K562 (cell line): ENCODE data around the gene ADCY6.

Experiments used
- ETV6 ChIP-seq, 3 experiments: fragments of 150-350 bp in 1 of 3; sonication (generic) in 1 of 3; formaldehyde crosslinking in 1 of 3; IDR thresholded peaks; 2 replicates each; pipeline versions ENCODE4 v1.6.1 to v1.8.0; 2014 to 2022; ENCODE audit warnings: borderline replicate concordance in 2 of 3, low read depth in 2 of 3, antibody characterized with exemption in 1 of 3, low read length in 1 of 3, mild to moderate bottlenecking in 1 of 3, missing genetic modification reagents in 1 of 3
- POLR2AphosphoS5 ChIP-seq: IDR thresholded peaks from 2 replicates; pipeline ENCODE4 v1.6.1; 2011; ENCODE audit warnings: mild to moderate bottlenecking, low read depth, low read length, moderate library complexity; ENCODE audit not compliant: control insufficient read depth, insufficient read depth
- ZNF23 ChIP-seq: fragments of 250-450 bp; sonication (Bioruptor Pico); IDR thresholded peaks from 2 replicates; pipeline ENCODE4 v1.4.0; 2020; ENCODE audit warnings: mild to moderate bottlenecking
- ZSCAN32 ChIP-seq: fragments of 450-650 bp; formaldehyde crosslinking; IDR thresholded peaks from 2 replicates; pipeline ENCODE4 v1.4.0; 2020; ENCODE audit warnings: mild to moderate bottlenecking, moderate library complexity
- TF ChIP-seq, protein P1 (sequence below), 3 experiments: IDR thresholded peaks in 2 of 3; conservative IDR thresholded peaks in 1 of 3; 2 replicates each; pipeline ENCODE4 v1.5.1; 2011 to 2012; ENCODE audit warnings: low read length in 3 of 3, mild to moderate bottlenecking in 3 of 3, control low read depth in 2 of 3, improper control_type of control experiment in 1 of 3, inconsistent platforms in 1 of 3, low read depth in 1 of 3, mixed read lengths in 1 of 3, moderate library complexity in 1 of 3; ENCODE audit not compliant: insufficient read depth in 2 of 3

- TF ChIP-seq POLR2AphosphoS5 (peak; percentile 54), ZNF23 (CRISPR knock-in tag) (no peak), ZSCAN32 (no peak), ETV6 (IDR thresholded peaks at IDR 0.05; ENCODE audit: borderline replicate concordance in 1 of 2, low read depth in 2 of 2, low read length in 1 of 2) (no peak), ETV6 (CRISPR knock-in tag; IDR thresholded peaks at IDR 0.05; ENCODE audit: borderline replicate concordance) (no peak)
- TF ChIP-seq, protein P1, sequence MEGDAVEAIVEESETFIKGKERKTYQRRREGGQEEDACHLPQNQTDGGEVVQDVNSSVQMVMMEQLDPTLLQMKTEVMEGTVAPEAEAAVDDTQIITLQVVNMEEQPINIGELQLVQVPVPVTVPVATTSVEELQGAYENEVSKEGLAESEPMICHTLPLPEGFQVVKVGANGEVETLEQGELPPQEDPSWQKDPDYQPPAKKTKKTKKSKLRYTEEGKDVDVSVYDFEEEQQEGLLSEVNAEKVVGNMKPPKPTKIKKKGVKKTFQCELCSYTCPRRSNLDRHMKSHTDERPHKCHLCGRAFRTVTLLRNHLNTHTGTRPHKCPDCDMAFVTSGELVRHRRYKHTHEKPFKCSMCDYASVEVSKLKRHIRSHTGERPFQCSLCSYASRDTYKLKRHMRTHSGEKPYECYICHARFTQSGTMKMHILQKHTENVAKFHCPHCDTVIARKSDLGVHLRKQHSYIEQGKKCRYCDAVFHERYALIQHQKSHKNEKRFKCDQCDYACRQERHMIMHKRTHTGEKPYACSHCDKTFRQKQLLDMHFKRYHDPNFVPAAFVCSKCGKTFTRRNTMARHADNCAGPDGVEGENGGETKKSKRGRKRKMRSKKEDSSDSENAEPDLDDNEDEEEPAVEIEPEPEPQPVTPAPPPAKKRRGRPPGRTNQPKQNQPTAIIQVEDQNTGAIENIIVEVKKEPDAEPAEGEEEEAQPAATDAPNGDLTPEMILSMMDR (IDR thresholded peaks at IDR 0.05 in 2 of 3, conservative IDR thresholded peaks at IDR 0.05 in 1 of 3; ENCODE audit: insufficient read depth in 2 of 3, low read depth in 1 of 3, low read length in 3 of 3), result no peak
Measured at GRCh38 chr12:48815126-48816110, 26.5 kb upstream of the ADCY6 start.
